ENCODE results near the gene ZNF527. TPM values are rescaled to one million over a fixed set of nuclear protein-coding genes. Genes with fewer than 3 reads are reported as not detected.

ZNF527 gene
- 2.4 to 3.2 TPM (median 3.0 TPM) in 5 replicates for total RNA-seq (2022; extraction: Qiagen RNA extraction; ENCODE audit: low read depth)

DNA sequence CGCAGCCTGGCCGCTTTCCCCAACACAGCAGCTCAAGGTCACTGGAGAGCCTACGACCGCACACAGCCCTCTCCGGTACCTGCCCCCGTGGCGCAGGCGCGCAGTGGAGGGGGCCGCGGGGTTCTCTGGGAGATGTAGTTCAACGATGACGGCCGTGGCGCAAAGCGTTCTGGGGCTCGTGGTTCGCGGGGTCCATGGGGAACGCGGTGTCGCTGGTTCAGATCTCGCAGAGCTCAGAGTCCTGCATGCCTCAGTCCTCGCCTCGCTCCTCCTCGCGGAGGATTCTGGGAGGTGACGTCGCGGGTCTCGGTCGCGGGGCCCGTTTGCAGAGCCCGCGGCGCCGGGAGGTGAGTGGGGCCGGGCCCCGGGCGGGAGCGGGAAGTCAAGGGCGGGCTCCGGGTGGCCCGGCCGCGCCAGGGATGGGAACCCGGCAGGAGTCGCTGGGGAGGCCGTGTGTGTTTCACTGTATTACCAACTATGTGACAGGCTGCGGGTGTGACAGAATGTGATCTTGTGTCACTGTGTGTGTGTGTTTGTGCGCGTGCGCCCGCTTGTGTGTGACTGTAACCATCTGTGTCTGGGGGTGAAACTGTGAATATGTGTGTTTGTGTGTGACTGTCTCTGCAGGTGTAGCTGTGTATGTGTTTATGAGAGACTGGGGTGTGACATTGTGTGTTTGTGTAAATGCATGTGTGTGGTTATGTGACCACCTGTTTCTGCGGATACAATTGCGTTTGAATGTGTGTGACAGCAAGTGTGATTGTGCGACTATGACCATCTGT is at the start of gene ZNF527:
Gene ZNF527, plus strand, starts transcription at position 220 of the 782 bp plus-strand sequence. CDS start 3,100 bp downstream, outside the sequence.

Other genes with a start within 250 kb of the ZNF527 start
- 5.3 to 7.4 TPM (median 6.2 TPM) in 5 replicates for gene ZNF585A, start 198.4 kb upstream of the ZNF527 start, total RNA-seq (2022; extraction: Qiagen RNA extraction; ENCODE audit: low read depth)
- 2.5 to 4.3 TPM (median 2.9 TPM) in 5 replicates for gene ZNF585B, start 160.6 kb upstream of the ZNF527 start, total RNA-seq (2022; extraction: Qiagen RNA extraction; ENCODE audit: low read depth)
- gene ZNF383, start 152.9 kb upstream of the ZNF527 start, total RNA-seq (2022; extraction: Qiagen RNA extraction; ENCODE audit: low read depth): 7.3 to 8.0 TPM (median 7.5 TPM) in 5 replicates
- 3.8 to 7.0 TPM (median 5.1 TPM) in 5 replicates for gene ZNF569, start 96.3 kb downstream of the ZNF527 start, total RNA-seq (2022; extraction: Qiagen RNA extraction; ENCODE audit: low read depth)
- gene ZNF570, start 98.3 kb downstream of the ZNF527 start, total RNA-seq (2022; extraction: Qiagen RNA extraction; ENCODE audit: low read depth): 2.9 to 4.2 TPM (median 4.0 TPM) in 5 replicates
- gene ZNF793, start 135.8 kb downstream of the ZNF527 start, total RNA-seq (2022; extraction: Qiagen RNA extraction; ENCODE audit: low read depth): 0.08 TPM in 1 of 5 replicates, not detected in the others
- gene ZNF571, start 223.7 kb downstream of the ZNF527 start, total RNA-seq (2022; extraction: Qiagen RNA extraction; ENCODE audit: low read depth): 0.41 to 1.4 TPM (median 0.99 TPM) in 5 replicates
- 0.18 TPM in 1 of 5 replicates, not detected in the others for gene ZNF540, start 223.8 kb downstream of the ZNF527 start, total RNA-seq (2022; extraction: Qiagen RNA extraction; ENCODE audit: low read depth)

All from A549 treated with GW870086 at 1 μM for 4 hours (cell line).